Measurements from ENCODE around the gene IPO5.

Gene IPO5

GRCh38 chr13:97933776-97934175 lies 19.7 kb upstream of the IPO5 start:
- TF ChIP-seq CTCF (IDR thresholded peaks at IDR 0.05): no peak
- no peaks in the 10 kb centered on the region for H3K9me3 ChIP-seq
- no peaks in the 10 kb centered on the region for H3K4me1 ChIP-seq (ENCODE audit: control insufficient read depth in 1 of 2, insufficient read depth in 1 of 2, low read depth in 1 of 2, low read length in 1 of 2)
- no peak overlapping the region for H3K4me3 ChIP-seq (ENCODE audit: low read depth in 1 of 2, low read length in 1 of 2)
- H3K27me3 ChIP-seq: peaks cover 4% of the 10 kb centered on the region
- no peak overlapping the region for H3K27ac ChIP-seq
- no peaks in the 10 kb centered on the region for H3K36me3 ChIP-seq

- Histone ChIP-seq H3K9me3 (no peaks in the 10 kb centered on the region), H3K27me3 (peaks cover 4% of the 10 kb centered on the region), H3K4me3 (ENCODE audit: low read depth in 1 of 2, low read length in 1 of 2) (no peak overlapping the region), H3K27ac (no peak overlapping the region), H3K36me3 (no peaks in the 10 kb centered on the region), H3K4me1 (ENCODE audit: control insufficient read depth in 1 of 2, insufficient read depth in 1 of 2, low read depth in 1 of 2, low read length in 1 of 2) (no peaks in the 10 kb centered on the region)
- no peak for TF ChIP-seq CTCF (IDR thresholded peaks at IDR 0.05)
Observed at GRCh38 chr13:97934590-97934989, 18.9 kb upstream of the IPO5 start.

- no peak for TF ChIP-seq CTCF (IDR thresholded peaks at IDR 0.05)
- Histone ChIP-seq H3K36me3 (no peaks in the 10 kb centered on the region), H3K27me3 (peaks cover 4% of the 10 kb centered on the region), H3K4me3 (ENCODE audit: low read depth in 1 of 2, low read length in 1 of 2) (no peak overlapping the region), H3K27ac (no peak overlapping the region), H3K9me3 (no peaks in the 10 kb centered on the region), H3K4me1 (ENCODE audit: control insufficient read depth in 1 of 2, insufficient read depth in 1 of 2, low read depth in 1 of 2, low read length in 1 of 2) (no peaks in the 10 kb centered on the region)
Observed at GRCh38 chr13:97935071-97935470, 18.4 kb upstream of the IPO5 start.

- Histone ChIP-seq H3K4me1 (ENCODE audit: control insufficient read depth in 1 of 2, insufficient read depth in 1 of 2, low read depth in 1 of 2, low read length in 1 of 2) (no peaks in the 10 kb centered on the region), H3K27me3 (peaks cover under 1% of the 10 kb centered on the region), H3K4me3 (ENCODE audit: low read depth in 1 of 2, low read length in 1 of 2) (no peak overlapping the region), H3K36me3 (no peaks in the 10 kb centered on the region), H3K9me3 (no peaks in the 10 kb centered on the region), H3K27ac (no peak overlapping the region)
- no peak for TF ChIP-seq CTCF (IDR thresholded peaks at IDR 0.05)
Observed at GRCh38 chr13:97936036-97936435, 17.4 kb upstream of the IPO5 start.

- TF ChIP-seq CTCF (IDR thresholded peaks at IDR 0.05): no peak
- Histone ChIP-seq H3K4me3 (ENCODE audit: low read depth in 1 of 2, low read length in 1 of 2) (no peak overlapping the region), H3K9me3 (no peaks in the 10 kb centered on the region), H3K27me3 (no peaks in the 10 kb centered on the region), H3K27ac (no peak overlapping the region), H3K4me1 (ENCODE audit: control insufficient read depth in 1 of 2, insufficient read depth in 1 of 2, low read depth in 1 of 2, low read length in 1 of 2) (no peaks in the 10 kb centered on the region), H3K36me3 (no peaks in the 10 kb centered on the region)
Observed at GRCh38 chr13:97938706-97939475, 14.6 kb upstream of the IPO5 start.
